DMS 273 (cell line): ENCODE results near the gene AHSA1.
"Not testable (repeated sequence)": the region's sequence is repeated elsewhere in the genome, so short reads cannot be mapped to it uniquely, and the experiment has no call there.

Experiments
- DNase-seq: peaks from one replicate; lab custom pipeline; 2025; ENCODE audit not compliant: unreplicated experiment; lab: John Stamatoyannopoulos, UW

Gene AHSA1

GRCh38 chr14:77457522-77458248 is at the start of gene AHSA1, which contains the start of gene VIPAS39:
AHSA1 (plus strand) TSS chr14:77458093; CDS start chr14:77458190, 97 bp downstream.
VIPAS39 (minus strand) TSS chr14:77457601; CDS start chr14:77454102, 3,499 bp downstream.
- DNase-seq, result peak; percentile 99

- DNase-seq, result peak; percentile 48
Observed at GRCh38 chr14:77409131-77409533, 48.8 kb upstream of the AHSA1 start.

GRCh38 chr14:77415403-77416030 is 42.4 kb upstream of the AHSA1 start:
- DNase-seq, result not testable (repeated sequence)

GRCh38 chr14:77416098-77416497 is 41.8 kb upstream of the AHSA1 start:
- not testable (repeated sequence) for DNase-seq

- DNase-seq, result no peak
Observed at GRCh38 chr14:77416836-77417235, 41.1 kb upstream of the AHSA1 start.

- DNase-seq, result no peak
Observed at GRCh38 chr14:77421201-77421600, 36.7 kb upstream of the AHSA1 start.

GRCh38 chr14:77423423-77423822 is 34.5 kb upstream of the AHSA1 start, which contains the start of gene NOXRED1:
NOXRED1 (minus strand) TSS chr14:77423523; CDS start chr14:77422889, 634 bp downstream.
- DNase-seq, result no peak

GRCh38 chr14:77424862-77425261 is 33.0 kb upstream of the AHSA1 start:
- DNase-seq, result no peak

- no peak for DNase-seq
Observed at GRCh38 chr14:77426396-77426795, 31.5 kb upstream of the AHSA1 start.

- no peak for DNase-seq
Observed at GRCh38 chr14:77436042-77436441, 21.9 kb upstream of the AHSA1 start.

GRCh38 chr14:77438596-77438995 is 19.3 kb upstream of the AHSA1 start:
- DNase-seq, result no peak

GRCh38 chr14:77439861-77440260 is 18.0 kb upstream of the AHSA1 start:
- DNase-seq, result no peak

GRCh38 chr14:77442196-77442595 is 15.7 kb upstream of the AHSA1 start:
- no peak for DNase-seq

- DNase-seq, result no peak
Observed at GRCh38 chr14:77455966-77456640, 1.8 kb upstream of the AHSA1 start.

GRCh38 chr14:77457115-77457521 is 775 bp upstream of the AHSA1 start:
- DNase-seq, result peak; percentile 81

GRCh38 chr14:77458249-77458950 is 507 bp downstream of the AHSA1 start:
- peak; percentile 64 for DNase-seq

GRCh38 chr14:77459072-77459723 is 1.3 kb downstream of the AHSA1 start:
- DNase-seq, result peak; percentile 88

GRCh38 chr14:77467801-77468200 is 9.9 kb downstream of the AHSA1 start:
- peak; percentile 17 for DNase-seq

GRCh38 chr14:77469067-77469505 is 11.2 kb downstream of the AHSA1 start:
- DNase-seq, result peak; percentile 19

GRCh38 chr14:77469539-77469938 is 11.6 kb downstream of the AHSA1 start:
- peak; percentile 25 for DNase-seq
